IMR-90 (cell line): Measurements from ENCODE around the gene BET1L. TPM values are rescaled to one million over a fixed set of nuclear protein-coding genes. Genes with fewer than 3 reads are reported as not detected.
A peak's percentile ranks its signal among the peaks of the same experiment; 100 is the strongest.
"Not testable (repeated sequence)": the region's sequence is repeated elsewhere in the genome, so short reads cannot be mapped to it uniquely, and the experiment has no call there.

ENCODE experiments used
- ATAC-seq: fragments of 200-7000 bp; cut with Tn5 transposase; 2 replicates; pipeline ENCODE4 v1.9.1; 2020; ENCODE audit warnings: low read depth, mild to moderate bottlenecking, moderate library complexity
- BruUV-seq: library from RNA; stranded (reverse); fragments of 400-500 nt; replicated peaks from 2 replicates; lab custom pipeline; 2021; lab: Mats Ljungman, UMichigan
- CTCF ChIA-PET: fragments of 300-600 bp; formaldehyde crosslinking; extraction: SDS; loops from one replicate; lab custom pipeline; 2021; ENCODE audit warnings: antibody characterized with exemption; lab: Yijun Ruan, JAX
- POLR2A ChIA-PET: fragments of 300-600 bp; sonication (Branson Sonifier 250); formaldehyde crosslinking; loops from one replicate; lab custom pipeline; 2022; ENCODE audit warnings: antibody characterized with exemption; ENCODE audit not compliant: unreplicated experiment; lab: Charles Lee
- DNase-seq: peaks from one replicate; pipeline ENCODE4 v3.0.0; 2013
- H2AFZ ChIP-seq: replicated peaks from 2 replicates; pipeline ENCODE3; 2013; ENCODE audit warnings: low read length, mild to moderate bottlenecking; ENCODE audit not compliant: poor library complexity
- H2AK5ac ChIP-seq: 2 replicates; pipeline ENCODE4 v1.6.1; 2013; ENCODE audit warnings: low read depth, low read length, inconsistent platforms
- H2AK9ac ChIP-seq: replicated peaks from 2 replicates; pipeline ENCODE3; 2013; ENCODE audit warnings: mild to moderate bottlenecking, low read depth, low read length, moderate library complexity; ENCODE audit not compliant: poor library complexity
- H2BK120ac ChIP-seq: 2 replicates; pipeline ENCODE4 v1.6.1; 2013; ENCODE audit warnings: low read depth, low read length, inconsistent platforms
- H2BK15ac ChIP-seq: 3 replicates; pipeline ENCODE4 v1.6.1; 2013; ENCODE audit warnings: low read depth, low read length, inconsistent platforms
- H2BK20ac ChIP-seq: 2 replicates; pipeline ENCODE4 v1.6.1; 2013; ENCODE audit warnings: low read depth, mild to moderate bottlenecking, inconsistent platforms, low read length, moderate library complexity
- H2BK5ac ChIP-seq: 2 replicates; pipeline ENCODE4 v1.6.1; 2013; ENCODE audit warnings: mild to moderate bottlenecking, low read depth, low read length, inconsistent platforms; ENCODE audit not compliant: poor library complexity, severe bottlenecking
- H3K14ac ChIP-seq: replicated peaks from 2 replicates; pipeline ENCODE4 v1.6.1; 2013; ENCODE audit warnings: low read depth, low read length, inconsistent platforms
- H3K18ac ChIP-seq: 2 replicates; pipeline ENCODE4 v1.6.1; 2013; ENCODE audit warnings: low read depth, low read length, control low read depth
- H3K23ac ChIP-seq: 2 replicates; pipeline ENCODE4 v1.6.1; 2013; ENCODE audit warnings: low read depth, low read length, inconsistent platforms
- H3K27ac ChIP-seq: 2 replicates; pipeline ENCODE4 v1.5.1; 2013; ENCODE audit warnings: mild to moderate bottlenecking, control low read depth, low read length; ENCODE audit not compliant: insufficient read depth
- H3K27me3 ChIP-seq: 2 replicates; pipeline ENCODE4 v1.6.1; 2013; ENCODE audit warnings: low read length; ENCODE audit not compliant: control insufficient read depth, insufficient read depth
- H3K36me3 ChIP-seq: 2 replicates; pipeline ENCODE4 v1.6.1; 2013; ENCODE audit warnings: low read length, mixed read lengths; ENCODE audit not compliant: control insufficient read depth, insufficient read depth
- H3K4ac ChIP-seq: 2 replicates; pipeline ENCODE4 v1.6.1; 2013; ENCODE audit warnings: low read depth, low read length, inconsistent platforms
- H3K4me1 ChIP-seq: 2 replicates; pipeline ENCODE4 v1.6.1; 2013; ENCODE audit warnings: low read length, mixed read lengths; ENCODE audit not compliant: control insufficient read depth, insufficient read depth
- H3K4me2 ChIP-seq: 2 replicates; pipeline ENCODE4 v1.6.1; 2013; ENCODE audit warnings: low read depth, mild to moderate bottlenecking, control low read depth, low read length, moderate library complexity
- H3K4me3 ChIP-seq: 2 replicates; pipeline ENCODE4 v1.5.1; 2013; ENCODE audit warnings: low read depth, mild to moderate bottlenecking, control low read depth, low read length, moderate library complexity; ENCODE audit not compliant: insufficient read depth
- H3K56ac ChIP-seq: 2 replicates; pipeline ENCODE4 v1.6.1; 2013; ENCODE audit warnings: low read length, inconsistent platforms; ENCODE audit not compliant: insufficient read depth; ENCODE audit errors: extremely low read depth
- H3K79me1 ChIP-seq, 2 experiments: 2 replicates each; pipeline ENCODE4 v1.6.1; 2013; ENCODE audit warnings: low read length in 2 of 2, inconsistent platforms in 1 of 2, low read depth in 1 of 2
- H3K9ac ChIP-seq: 2 replicates; pipeline ENCODE4 v1.6.1; 2013; ENCODE audit warnings: low read depth, low read length, control low read depth
- H3K9me1 ChIP-seq: 2 replicates; pipeline ENCODE4 v1.6.1; 2013; ENCODE audit warnings: low read length, inconsistent platforms; ENCODE audit not compliant: insufficient read depth
- H3K9me3 ChIP-seq: 2 replicates; pipeline ENCODE4 v1.6.1; 2013; ENCODE audit warnings: low read length; ENCODE audit not compliant: control insufficient read depth, insufficient read depth
- H4K20me1 ChIP-seq: 2 replicates; pipeline ENCODE4 v1.6.1; 2013; ENCODE audit warnings: low read length, inconsistent platforms; ENCODE audit not compliant: insufficient read depth
- H4K5ac ChIP-seq: 2 replicates; pipeline ENCODE4 v1.6.1; 2013; ENCODE audit warnings: mild to moderate bottlenecking, low read depth, low read length, control low read depth
- H4K8ac ChIP-seq, 2 experiments: 2 replicates each; pipeline ENCODE4 v1.6.1; 2013; ENCODE audit warnings: low read depth in 2 of 2, low read length in 2 of 2, control low read depth in 1 of 2, inconsistent platforms in 1 of 2
- H4K91ac ChIP-seq: 2 replicates; pipeline ENCODE4 v1.6.1; 2013; ENCODE audit warnings: low read depth, low read length, inconsistent platforms; ENCODE audit not compliant: insufficient read depth
- WGBS, 2 experiments: methylation state at CpG; one replicate each; pipeline versions ENCODE4 v1.1.5 to v1.1.7; 2013; ENCODE audit warnings: missing lambda C conversion rate in 2 of 2; ENCODE audit not compliant: insufficient read length in 1 of 2; ENCODE audit errors: extremely low coverage in 2 of 2; 5-methylcytosine and 5-hydroxymethylcytosine counted together
- dilution Hi-C: fragments of 300-500 bp; cut with HindIII; formaldehyde crosslinking; loops from one replicate; pipeline ENCODE4 v1.14.3; 2018; ENCODE audit warnings: low sequenced_read_pairs; ENCODE audit not compliant: unreplicated experiment
- in situ Hi-C: fragments of 300-500 bp; cut with MboI; formaldehyde crosslinking; loops from 3 replicates; pipeline ENCODE4 v1.14.3; 2019; ENCODE audit warnings: low sequenced_read_pairs, inconsistent platforms, mixed read lengths
- intact Hi-C: fragments of 100-400 bp; cut with micrococcal nuclease; formaldehyde crosslinking; loops from 2 replicates; pipeline ENCODE4 v1.10.0; 2022
- polyA plus RNA-seq, 3 experiments: library from polyadenylated mRNA; depleted of rRNA; stranded (reverse); fragments of >200 nt; gene quantifications; 2 replicates each; pipeline ENCODE4 v1.2.3, GENCODE V29; 2012; ENCODE audit warnings: low replicate concordance in 1 of 3
- total RNA-seq: library from RNA; depleted of rRNA; stranded (reverse); fragments of >200 nt; gene quantifications from 2 replicates; pipeline ENCODE4 v1.2.3, GENCODE V29; 2012

Gene BET1L
- total and polyA plus RNA-seq, 2 of the 4 experiments (the other 2 are of a cell fraction): 10.8 to 90.7 TPM

GRCh38 chr11:191490-192478 is 15.4 kb downstream of the BET1L start:
- H2BK20ac ChIP-seq, H4K8ac ChIP-seq, H3K56ac ChIP-seq, H3K36me3 ChIP-seq, H3K4me1 ChIP-seq, H2AK9ac ChIP-seq, POLR2A ChIA-PET, H3K4me3 ChIP-seq, H2BK15ac ChIP-seq, H2AK5ac ChIP-seq, H2BK120ac ChIP-seq, H3K4me2 ChIP-seq, H3K27me3 ChIP-seq, DNase-seq, H3K23ac ChIP-seq, H3K79me1 ChIP-seq, H3K9me3 ChIP-seq, in situ Hi-C loops, dilution Hi-C loops, BruUV-seq, H4K91ac ChIP-seq, H3K14ac ChIP-seq, intact Hi-C loops, H2BK5ac ChIP-seq, H3K27ac ChIP-seq, H4K20me1 ChIP-seq, CTCF ChIA-PET, H3K9ac ChIP-seq, H4K5ac ChIP-seq, H3K4ac ChIP-seq, H3K9me1 ChIP-seq, H2AFZ ChIP-seq, H3K18ac ChIP-seq: not testable (repeated sequence)
- ATAC-seq: peak; percentile 75
- WGBS, 2 experiments: no CpG with 5 or more reads among the region's 8 CpGs

GRCh38 chr11:190546-190945 is 16.7 kb downstream of the BET1L start:
- H2BK120ac ChIP-seq, H3K36me3 ChIP-seq, POLR2A ChIA-PET, H3K9me1 ChIP-seq, H3K27me3 ChIP-seq, H3K9ac ChIP-seq, H3K9me3 ChIP-seq, H4K8ac ChIP-seq, H3K27ac ChIP-seq, H3K4me3 ChIP-seq, H2BK20ac ChIP-seq, dilution Hi-C loops, H2AK5ac ChIP-seq, CTCF ChIA-PET, H3K4me2 ChIP-seq, H4K20me1 ChIP-seq, H2BK5ac ChIP-seq, H3K4ac ChIP-seq, H3K23ac ChIP-seq, ATAC-seq, in situ Hi-C loops, H3K14ac ChIP-seq, H3K56ac ChIP-seq, BruUV-seq, H4K91ac ChIP-seq, H3K18ac ChIP-seq, H2AFZ ChIP-seq, H2BK15ac ChIP-seq, H2AK9ac ChIP-seq, H4K5ac ChIP-seq, H3K79me1 ChIP-seq, H3K4me1 ChIP-seq, intact Hi-C loops, DNase-seq: not testable (repeated sequence)
- no CpG with 5 or more reads among the region's 5 CpGs for WGBS, 2 experiments
